Liver (tissue), 9 donors: ENCODE results near the gene TP73. TPM values are rescaled to one million over a fixed set of nuclear protein-coding genes. Genes with fewer than 3 reads are reported as not detected.

Experiments used
- DNase-seq: peaks from one replicate; pipeline ENCODE4 v3.0.0-alpha.2; 2017; ENCODE audit warnings: low spot score
- H3K27ac ChIP-seq, 2 donors: one replicate each; pipeline ENCODE4 v1.7.0; 2013; ENCODE audit warnings: inconsistent platforms in 2 of 2, low read length in 2 of 2, control low read depth in 1 of 2, low read depth in 1 of 2, mild to moderate bottlenecking in 1 of 2
- H3K27me3 ChIP-seq, 4 donors: one replicate each; pipeline versions ENCODE4 v1.6.1 to v1.7.0; 2013; ENCODE audit warnings: low read length in 3 of 4, inconsistent platforms in 1 of 4, mild to moderate bottlenecking in 1 of 4, moderate library complexity in 1 of 4; ENCODE audit not compliant: control insufficient read depth in 4 of 4, insufficient read depth in 4 of 4
- H3K36me3 ChIP-seq, 4 donors: one replicate each; pipeline versions ENCODE4 v1.6.1 to v1.7.0; 2013; ENCODE audit warnings: low read length in 3 of 4, mild to moderate bottlenecking in 3 of 4, low read depth in 1 of 4, moderate library complexity in 1 of 4; ENCODE audit not compliant: control insufficient read depth in 4 of 4, insufficient read depth in 3 of 4
- H3K4me1 ChIP-seq, 4 donors: one replicate each; pipeline versions ENCODE4 v1.6.1 to v1.7.0; 2013; ENCODE audit warnings: low read length in 3 of 4, mild to moderate bottlenecking in 3 of 4, moderate library complexity in 1 of 4; ENCODE audit not compliant: control insufficient read depth in 4 of 4, insufficient read depth in 4 of 4
- H3K4me3 ChIP-seq, 3 donors: one replicate each; pipeline versions ENCODE4 v1.6.1 to v1.7.0; 2013; ENCODE audit warnings: low read length in 3 of 3, control low read depth in 1 of 3, low read depth in 1 of 3, mild to moderate bottlenecking in 1 of 3
- H3K9ac ChIP-seq, 2 donors: one replicate each; pipeline ENCODE4 v1.7.0; 2013; ENCODE audit warnings: low read length in 2 of 2, mild to moderate bottlenecking in 2 of 2, moderate library complexity in 2 of 2, control low read depth in 1 of 2, low read depth in 1 of 2
- H3K9me3 ChIP-seq, 4 donors: one replicate each; pipeline versions ENCODE4 v1.6.1 to v1.7.0; 2013; ENCODE audit warnings: low read length in 3 of 4; ENCODE audit not compliant: control insufficient read depth in 4 of 4
- EGR1 ChIP-seq, 2 donors: IDR thresholded peaks; 2 replicates each; pipeline ENCODE4 v1.6.1; 2016 to 2018; ENCODE audit warnings: antibody characterized with exemption in 2 of 2, low read depth in 2 of 2
- FOXA1 ChIP-seq: IDR thresholded peaks from 2 replicates; pipeline ENCODE4 v1.6.1; 2016; ENCODE audit warnings: antibody characterized with exemption
- FOXA2 ChIP-seq: IDR thresholded peaks from 2 replicates; pipeline ENCODE4 v1.6.1; 2016; ENCODE audit warnings: antibody characterized with exemption
- GABPA ChIP-seq, 2 donors: IDR thresholded peaks in 1 of 2; conservative IDR thresholded peaks in 1 of 2; 2 replicates each; pipeline ENCODE4 v1.6.1; 2016; ENCODE audit warnings: antibody characterized with exemption in 2 of 2, mild to moderate bottlenecking in 1 of 2, moderate library complexity in 1 of 2
- HNF4A ChIP-seq, 2 donors: conservative IDR thresholded peaks; 2 replicates each; pipeline ENCODE4 v1.6.1; 2016; ENCODE audit warnings: antibody characterized with exemption in 2 of 2, mild to moderate bottlenecking in 2 of 2
- HNF4G ChIP-seq: IDR thresholded peaks from 2 replicates; pipeline ENCODE4 v1.6.1; 2016; ENCODE audit warnings: antibody characterized with exemption
- JUND ChIP-seq, 2 donors: IDR thresholded peaks; 2 replicates each; pipeline ENCODE4 v1.6.1; 2016; ENCODE audit warnings: antibody characterized with exemption in 2 of 2
- MAX ChIP-seq: IDR thresholded peaks from 2 replicates; pipeline ENCODE4 v1.6.1; 2016; ENCODE audit warnings: antibody characterized with exemption
- NR2F2 ChIP-seq: IDR thresholded peaks from 2 replicates; pipeline ENCODE4 v1.6.1; 2016; ENCODE audit warnings: antibody characterized with exemption
- RAD21 ChIP-seq, 2 donors: IDR thresholded peaks; 2 replicates each; pipeline ENCODE4 v1.6.1; 2016; ENCODE audit warnings: antibody characterized with exemption in 2 of 2, mild to moderate bottlenecking in 2 of 2
- REST ChIP-seq: IDR thresholded peaks from 2 replicates; pipeline ENCODE4 v1.6.1; 2016; ENCODE audit warnings: antibody characterized with exemption, mild to moderate bottlenecking
- RXRA ChIP-seq, 2 donors: IDR thresholded peaks; 2 replicates each; pipeline ENCODE4 v1.6.1; 2017 to 2018; ENCODE audit warnings: antibody characterized with exemption in 2 of 2, mild to moderate bottlenecking in 1 of 2
- SP1 ChIP-seq: IDR thresholded peaks from 2 replicates; pipeline ENCODE4 v1.6.1; 2018; ENCODE audit warnings: antibody characterized with exemption, mild to moderate bottlenecking
- TAF1 ChIP-seq: conservative IDR thresholded peaks from 2 replicates; pipeline ENCODE4 v1.6.1; 2016; ENCODE audit warnings: antibody characterized with exemption, mild to moderate bottlenecking
- YY1 ChIP-seq: IDR thresholded peaks from 2 replicates; pipeline ENCODE4 v1.6.1; 2016; ENCODE audit warnings: antibody characterized with exemption, mild to moderate bottlenecking
- WGBS: extraction: QIAGEN DNeasy Blood & Tissue Kit; methylation state at CpG from one replicate; pipeline ENCODE4 v1.1.7; 2013; 5-methylcytosine and 5-hydroxymethylcytosine counted together
- polyA plus RNA-seq, 2 donors: library from polyadenylated mRNA; stranded (reverse) in 1 of 2; unstranded in 1 of 2; fragments of 200-250 nt in 1 of 2; fragments of >200 nt in 1 of 2; fragmentation: Nextera tagmentation in 1 of 2; extraction: Ambion mirVana in 1 of 2; gene quantifications; one replicate each; pipeline versions ENCODE4 v1.2.1 to v1.2.3, GENCODE V29; 2013 to 2015
- total RNA-seq, 2 donors: library from RNA; depleted of rRNA; stranded (reverse); fragments of >200 nt; gene quantifications; one replicate each; pipeline ENCODE4 v1.2.3, GENCODE V29; 2014
- TF ChIP-seq, protein P1 (sequence below): IDR thresholded peaks from 2 replicates; pipeline ENCODE4 v1.6.1; 2016; ENCODE audit warnings: antibody characterized with exemption
- TF ChIP-seq, protein P2 (sequence below): IDR thresholded peaks from 2 replicates; pipeline ENCODE4 v1.6.1; 2016; ENCODE audit warnings: antibody characterized with exemption
- TF ChIP-seq, protein P3 (sequence below): fragments of 150-350 bp; IDR thresholded peaks from 2 replicates; pipeline ENCODE4 v1.5.1; 2017; ENCODE audit warnings: improper control_type of control experiment, low read depth, low read length; ENCODE audit not compliant: missing input control
- donor health status: healthy.
- donor health status: healthy.
- donor health status: healthy.
- donor health status: healthy.
- donor health status: healthy.

The TP73 gene
- total and polyA plus RNA-seq, 4 donors, result 0.08 to 0.29 (median 0.18) TPM

DNA sequence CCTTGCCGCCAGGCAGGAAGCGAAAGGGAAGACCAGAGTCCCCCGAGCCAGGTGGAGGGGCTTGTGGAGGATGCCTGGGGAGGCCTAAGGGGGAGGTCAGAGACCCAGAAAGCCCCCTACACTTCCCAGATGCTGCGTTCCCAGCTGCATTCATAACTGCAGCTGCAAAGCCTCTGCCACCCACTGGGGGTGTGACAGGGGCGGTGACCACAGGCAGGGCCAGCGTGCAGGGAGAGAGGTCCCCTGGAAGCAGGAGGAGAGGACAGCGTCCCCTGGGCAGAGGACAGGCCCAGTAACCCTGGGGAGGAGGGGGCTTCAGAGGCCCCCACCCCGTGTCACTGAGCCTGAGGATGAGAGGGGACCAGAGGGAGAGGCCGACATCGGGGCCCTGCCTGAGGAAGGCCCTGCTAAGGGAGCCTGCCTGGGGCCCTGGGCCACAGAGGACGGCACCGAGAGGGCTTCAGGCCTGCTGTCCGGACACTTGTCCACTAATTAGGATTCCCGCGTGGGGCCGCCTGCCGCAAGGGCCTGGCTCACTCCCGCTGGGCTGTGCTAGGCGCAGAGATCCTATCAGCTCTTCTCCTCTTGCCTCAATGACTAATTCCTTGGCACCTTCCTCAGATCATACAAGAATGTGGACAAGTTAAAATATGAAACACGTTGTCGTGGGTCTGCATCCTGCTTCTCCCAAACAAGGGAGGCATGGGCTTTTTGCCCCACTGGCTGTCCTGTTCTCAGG lies 50.8 kb downstream of the TP73 start:
- H3K4me1 ChIP-seq, result no peaks in the 10 kb centered on the region
- WGBS, result 75% methylated on average over 21 of the region's 21 CpGs
- H3K4me3 ChIP-seq, result no peak overlapping the region
- no peaks in the 10 kb centered on the region for H3K36me3 ChIP-seq
- no peak for DNase-seq
- no peaks in the 10 kb centered on the region for H3K9me3 ChIP-seq
- H3K27me3 ChIP-seq, result no peaks in the 10 kb centered on the region
- H3K9ac ChIP-seq, result no peak overlapping the region
- TF ChIP-seq, protein P1, sequence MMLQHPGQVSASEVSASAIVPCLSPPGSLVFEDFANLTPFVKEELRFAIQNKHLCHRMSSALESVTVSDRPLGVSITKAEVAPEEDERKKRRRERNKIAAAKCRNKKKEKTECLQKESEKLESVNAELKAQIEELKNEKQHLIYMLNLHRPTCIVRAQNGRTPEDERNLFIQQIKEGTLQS, result no peak
- TF ChIP-seq YY1 (no peak), FOXA1 (no peak), FOXA2 (no peak), RAD21 (IDR thresholded peaks at IDR 0.05) (no peak), HNF4G (no peak), NR2F2 (no peak)
- TF ChIP-seq, protein P2, sequence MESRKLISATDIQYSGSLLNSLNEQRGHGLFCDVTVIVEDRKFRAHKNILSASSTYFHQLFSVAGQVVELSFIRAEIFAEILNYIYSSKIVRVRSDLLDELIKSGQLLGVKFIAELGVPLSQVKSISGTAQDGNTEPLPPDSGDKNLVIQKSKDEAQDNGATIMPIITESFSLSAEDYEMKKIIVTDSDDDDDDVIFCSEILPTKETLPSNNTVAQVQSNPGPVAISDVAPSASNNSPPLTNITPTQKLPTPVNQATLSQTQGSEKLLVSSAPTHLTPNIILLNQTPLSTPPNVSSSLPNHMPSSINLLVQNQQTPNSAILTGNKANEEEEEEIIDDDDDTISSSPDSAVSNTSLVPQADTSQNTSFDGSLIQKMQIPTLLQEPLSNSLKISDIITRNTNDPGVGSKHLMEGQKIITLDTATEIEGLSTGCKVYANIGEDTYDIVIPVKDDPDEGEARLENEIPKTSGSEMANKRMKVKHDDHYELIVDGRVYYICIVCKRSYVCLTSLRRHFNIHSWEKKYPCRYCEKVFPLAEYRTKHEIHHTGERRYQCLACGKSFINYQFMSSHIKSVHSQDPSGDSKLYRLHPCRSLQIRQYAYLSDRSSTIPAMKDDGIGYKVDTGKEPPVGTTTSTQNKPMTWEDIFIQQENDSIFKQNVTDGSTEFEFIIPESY, result no peak
- H3K27ac ChIP-seq, result no peak overlapping the region

- no peaks in the 10 kb centered on the region for H3K27me3 ChIP-seq
- DNase-seq, result no peak
Observed at GRCh38 chr1:3703786-3704371, 51.6 kb downstream of the TP73 start.

More at GRCh38 chr1:3703786-3704371, 51.6 kb downstream of the TP73 start:
- no peak overlapping the region for H3K27ac ChIP-seq
- H3K4me3 ChIP-seq, result no peak overlapping the region
- no peaks in the 10 kb centered on the region for H3K4me1 ChIP-seq
- H3K9ac ChIP-seq, result no peak overlapping the region
- 77% methylated on average over 28 of the region's 28 CpGs for WGBS
- no peaks in the 10 kb centered on the region for H3K9me3 ChIP-seq
- H3K36me3 ChIP-seq, result no peaks in the 10 kb centered on the region
- TF ChIP-seq EGR1 (IDR thresholded peaks at IDR 0.05; ENCODE audit: low read depth in 2 of 2) (no peak), JUND (IDR thresholded peaks at IDR 0.05) (no peak), NR2F2 (no peak), FOXA1 (no peak), TAF1 (no peak), SP1 (no peak), REST (no peak), HNF4G (no peak), RXRA (IDR thresholded peaks at IDR 0.05) (no peak), GABPA (IDR thresholded peaks at IDR 0.05 in 1 of 2, conservative IDR thresholded peaks at IDR 0.05 in 1 of 2) (no peak), MAX (no peak), RAD21 (IDR thresholded peaks at IDR 0.05) (no peak), FOXA2 (no peak), YY1 (no peak), HNF4A (conservative IDR thresholded peaks at IDR 0.05) (no peak)
- TF ChIP-seq, protein P1, result no peak
- TF ChIP-seq, protein P2, result no peak
- TF ChIP-seq, protein P3, sequence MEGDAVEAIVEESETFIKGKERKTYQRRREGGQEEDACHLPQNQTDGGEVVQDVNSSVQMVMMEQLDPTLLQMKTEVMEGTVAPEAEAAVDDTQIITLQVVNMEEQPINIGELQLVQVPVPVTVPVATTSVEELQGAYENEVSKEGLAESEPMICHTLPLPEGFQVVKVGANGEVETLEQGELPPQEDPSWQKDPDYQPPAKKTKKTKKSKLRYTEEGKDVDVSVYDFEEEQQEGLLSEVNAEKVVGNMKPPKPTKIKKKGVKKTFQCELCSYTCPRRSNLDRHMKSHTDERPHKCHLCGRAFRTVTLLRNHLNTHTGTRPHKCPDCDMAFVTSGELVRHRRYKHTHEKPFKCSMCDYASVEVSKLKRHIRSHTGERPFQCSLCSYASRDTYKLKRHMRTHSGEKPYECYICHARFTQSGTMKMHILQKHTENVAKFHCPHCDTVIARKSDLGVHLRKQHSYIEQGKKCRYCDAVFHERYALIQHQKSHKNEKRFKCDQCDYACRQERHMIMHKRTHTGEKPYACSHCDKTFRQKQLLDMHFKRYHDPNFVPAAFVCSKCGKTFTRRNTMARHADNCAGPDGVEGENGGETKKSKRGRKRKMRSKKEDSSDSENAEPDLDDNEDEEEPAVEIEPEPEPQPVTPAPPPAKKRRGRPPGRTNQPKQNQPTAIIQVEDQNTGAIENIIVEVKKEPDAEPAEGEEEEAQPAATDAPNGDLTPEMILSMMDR, result no peak
